GM12878 (cell line): Measurements from ENCODE around the gene SLC49A4. TPM values are rescaled to one million over a fixed set of nuclear protein-coding genes. Genes with fewer than 3 reads are reported as not detected.

Experiments used
- ATAC-seq: fragments of 200-7000 bp; cut with Tn5 transposase; 3 replicates; pipeline ENCODE4 v1.9.1; 2020; ENCODE audit warnings: mild to moderate bottlenecking, moderate library complexity
- BruUV-seq: library from RNA; stranded (reverse); fragments of 400-500 nt; replicated peaks from 2 replicates; lab custom pipeline; 2021; lab: Mats Ljungman, UMichigan
- CTCF ChIA-PET: fragments of 300-600 bp; sonication (Branson Sonifier 250); formaldehyde crosslinking; extraction: SDS; loops from one replicate; lab custom pipeline; 2021; ENCODE audit warnings: inconsistent platforms; lab: Yijun Ruan, JAX
- POLR2A ChIA-PET: fragments of 350-600 bp; formaldehyde crosslinking; extraction: SDS; loops from one replicate; lab custom pipeline; 2021; ENCODE audit warnings: inconsistent platforms; lab: Charles Lee
- RAD21 ChIA-PET: fragments of 300-600 bp; sonication (Branson Sonifier 250); formaldehyde crosslinking; loops from one replicate; lab custom pipeline; 2023; ENCODE audit warnings: antibody characterized with exemption; ENCODE audit not compliant: unreplicated experiment; lab: Charles Lee
- SMC1A ChIA-PET: fragments of 300-600 bp; sonication (Branson Sonifier 250); formaldehyde crosslinking; loops from one replicate; lab custom pipeline; 2023; ENCODE audit not compliant: unreplicated experiment, uncharacterized antibody; lab: Charles Lee
- DNase-seq: peaks from one replicate; pipeline ENCODE4 v3.0.0-alpha.2; 2011; ENCODE audit warnings: low read depth, low spot score
- FAIRE-seq: peaks from 3 replicates; lab custom pipeline; 2011; peaks lifted over from hg19 to GRCh38; lab: Jason Lieb, UNC
- H2AFZ ChIP-seq: 2 replicates; pipeline ENCODE4 v1.6.0; 2011; ENCODE audit warnings: low read depth, low read length, control low read depth; ENCODE audit not compliant: control insufficient read depth
- H3K27ac ChIP-seq: 2 replicates; pipeline ENCODE4 v1.5.1; 2011; ENCODE audit warnings: control low read depth; ENCODE audit not compliant: control insufficient read depth, insufficient read depth
- H3K27me3 ChIP-seq, 2 experiments: replicated peaks in 1 of 2; 2 replicates each; pipeline versions ENCODE4 v1.6.0 to v1.6.1; 2011; ENCODE audit warnings: low read length in 1 of 2; ENCODE audit not compliant: control insufficient read depth in 2 of 2, insufficient read depth in 2 of 2
- H3K36me3 ChIP-seq, 2 experiments: 2 replicates each; pipeline ENCODE4 v1.5.1; 2011; ENCODE audit warnings: low read length in 1 of 2; ENCODE audit not compliant: control insufficient read depth in 2 of 2, insufficient read depth in 2 of 2
- H3K4me1 ChIP-seq: 2 replicates; pipeline ENCODE4 v1.6.1; 2011; ENCODE audit warnings: mild to moderate bottlenecking, low read length, moderate library complexity, mixed read lengths; ENCODE audit not compliant: control insufficient read depth, insufficient read depth
- H3K4me2 ChIP-seq: 2 replicates; pipeline ENCODE4 v1.6.0; 2011; ENCODE audit warnings: control low read depth; ENCODE audit not compliant: control insufficient read depth, insufficient read depth
- H3K4me3 ChIP-seq: fragments of 200-600 bp; sonication (generic); 2 replicates; pipeline ENCODE4 v1.5.1; 2016
- H3K79me2 ChIP-seq: 2 replicates; pipeline ENCODE4 v1.6.0; 2011; ENCODE audit warnings: low read length; ENCODE audit not compliant: control insufficient read depth, insufficient read depth
- H3K9ac ChIP-seq: 2 replicates; pipeline ENCODE4 v1.8.0; 2011; ENCODE audit warnings: low read length, control low read depth, mixed read lengths; ENCODE audit not compliant: control insufficient read depth, insufficient read depth
- H3K9me3 ChIP-seq: replicated peaks from 3 replicates; pipeline ENCODE4 v1.5.1; 2011; ENCODE audit warnings: mild to moderate bottlenecking, low read length; ENCODE audit not compliant: control insufficient read depth, insufficient read depth
- H4K20me1 ChIP-seq: 2 replicates; pipeline ENCODE4 v1.6.0; 2011; ENCODE audit not compliant: control insufficient read depth, insufficient read depth
- BCL11A ChIP-seq: IDR thresholded peaks from 2 replicates; pipeline ENCODE4 v1.6.1; 2011; ENCODE audit warnings: low read depth, low read length
- DPF2 ChIP-seq: fragments of 450-650 bp; IDR thresholded peaks from 2 replicates; pipeline ENCODE4 v1.6.1; 2017; ENCODE audit warnings: mild to moderate bottlenecking
- EZH2 ChIP-seq: IDR thresholded peaks from 2 replicates; pipeline ENCODE4 v1.6.1; 2012; ENCODE audit warnings: low read depth, mild to moderate bottlenecking, control low read depth, inconsistent platforms, low read length, borderline replicate concordance; ENCODE audit not compliant: control insufficient read depth
- GABPA ChIP-seq: IDR thresholded peaks from 2 replicates; pipeline ENCODE4 v1.6.1; 2014; ENCODE audit warnings: antibody characterized with exemption, low read depth, mild to moderate bottlenecking, inconsistent platforms
- HDGF ChIP-seq: fragments of 450-650 bp; IDR thresholded peaks from 2 replicates; pipeline ENCODE4 v1.6.1; 2016; ENCODE audit warnings: antibody characterized with exemption
- SP1 ChIP-seq: IDR thresholded peaks from one replicate; pipeline ENCODE4 v1.6.1; 2011; ENCODE audit warnings: low read depth, low read length
- SREBF1 ChIP-seq: IDR thresholded peaks from 2 replicates; pipeline ENCODE4 v1.6.1; 2012; ENCODE audit warnings: mild to moderate bottlenecking, low read length
- WGBS: methylation state at CpG from one replicate; pipeline ENCODE4 v1.1.6; 2016; ENCODE audit warnings: low lambda C conversion rate; ENCODE audit not compliant: insufficient replicate concordance, insufficient coverage; ENCODE audit errors: missing lambda C conversion rate; 5-methylcytosine and 5-hydroxymethylcytosine counted together
- in situ Hi-C: fragments of 300-500 bp; cut with MboI; formaldehyde crosslinking; loops from 9 replicates; pipeline ENCODE4 v1.14.3; 2018; ENCODE audit warnings: mixed read lengths
- intact Hi-C: fragments of 100-400 bp; cut with micrococcal nuclease; formaldehyde crosslinking; loops from one replicate; pipeline ENCODE4 v1.14.2; 2022; ENCODE audit not compliant: unreplicated experiment
- polyA plus RNA-seq, 11 experiments: library from polyadenylated mRNA; depleted of rRNA in 4 of 11; unstranded in 6 of 11; stranded (reverse) in 5 of 11; fragments of >200 nt; fragmentation: Nextera tagmentation in 4 of 11; fragmentation: Illumina TruSeq in 1 of 11; extraction: Ambion mirVana in 4 of 11; extraction: Trizol in 1 of 11; gene quantifications; 1 replicate in 1 of 11; 2 replicates in 10 of 11; pipeline versions ENCODE4 v1.2.1 to v1.2.3, GENCODE V29; 2011 to 2016; ENCODE audit warnings: inconsistent platforms in 2 of 11, missing spikeins in 2 of 11, low read depth in 1 of 11
- total RNA-seq, 4 experiments: library from RNA; depleted of rRNA in 3 of 4; stranded (reverse); fragments of >200 nt in 3 of 4; fragmentation: Illumina TruSeq in 1 of 4; extraction: Trizol in 1 of 4; gene quantifications; 2 replicates each; pipeline versions ENCODE4 v1.2.1 to v1.2.3, GENCODE V29; 2013 to 2021
- TF ChIP-seq, protein P1 (sequence below): fragments of 150-350 bp; IDR thresholded peaks from 2 replicates; pipeline ENCODE4 v1.6.1; 2014; ENCODE audit warnings: mild to moderate bottlenecking, low read depth, low read length

SLC49A4 gene
- total and polyA plus RNA-seq, 10 of the 15 experiments (the other 5 are each of a cell fraction or from before 2014, with no cell fraction given): 0.48 to 2.2 (median 1.4) TPM

DNA sequence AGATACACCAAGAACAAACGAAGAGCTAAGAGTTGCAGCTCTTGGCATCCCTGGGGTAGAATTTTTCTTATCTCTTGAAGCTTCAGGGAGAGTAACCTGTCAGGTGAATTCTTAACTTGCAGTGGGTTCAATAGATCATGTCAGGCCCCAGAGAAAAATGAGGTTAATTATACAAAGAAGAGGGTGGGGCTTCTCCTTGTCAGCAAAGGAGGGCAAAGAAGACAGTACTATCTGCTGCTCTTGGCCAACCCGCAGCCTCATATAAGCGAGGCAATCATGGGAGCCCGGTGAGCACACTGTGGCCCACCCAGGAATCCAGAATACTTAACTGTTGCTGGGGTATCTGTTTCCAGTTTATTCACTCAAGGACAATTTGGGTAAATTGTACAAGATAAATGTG, 122.5 kb downstream of the SLC49A4 start:
- Histone ChIP-seq H3K36me3 (no peaks in the 10 kb centered on the region), H3K79me2 (no peaks in the 10 kb centered on the region), H3K27ac (no peak overlapping the region), H3K4me1 (peaks cover 2% of the 10 kb centered on the region; the same call in 1 of the 2 replicates), H3K9ac (no peak overlapping the region), H3K4me2 (no peak overlapping the region), H3K9me3 (no peaks in the 10 kb centered on the region), H4K20me1 (no peaks in the 10 kb centered on the region), H2AFZ (no peak overlapping the region), H3K27me3 (peaks cover 4% of the 10 kb centered on the region in 2 experiments; a peak in 3 of 4 replicates)
- ChIA-PET RAD21 (no interaction called here), SMC1A (interaction anchor here (0.5 kb wide), 1 partner anchor 813 kb away, joined by 3 read pairs; no protein-coding TSS in a partner anchor), POLR2A (no interaction called here), CTCF (interaction anchor here (0.8 kb wide), 1 partner anchor 162 kb away, joined by 3 read pairs; no protein-coding TSS in a partner anchor)
- in situ Hi-C loops (no loop called here), intact Hi-C loops (no loop called here)
- no TSS peak for BruUV-seq
- DNase-seq: no peak
- FAIRE-seq: no peak
- no peak for ATAC-seq
- 27% methylated on average over 4 of the region's 4 CpGs for WGBS
- TF ChIP-seq BCL11A (no peak), SP1 (no peak), DPF2 (no peak), EZH2 (no peak), HDGF (no peak), GABPA (no peak), SREBF1 (no peak)
- TF ChIP-seq, protein P1, sequence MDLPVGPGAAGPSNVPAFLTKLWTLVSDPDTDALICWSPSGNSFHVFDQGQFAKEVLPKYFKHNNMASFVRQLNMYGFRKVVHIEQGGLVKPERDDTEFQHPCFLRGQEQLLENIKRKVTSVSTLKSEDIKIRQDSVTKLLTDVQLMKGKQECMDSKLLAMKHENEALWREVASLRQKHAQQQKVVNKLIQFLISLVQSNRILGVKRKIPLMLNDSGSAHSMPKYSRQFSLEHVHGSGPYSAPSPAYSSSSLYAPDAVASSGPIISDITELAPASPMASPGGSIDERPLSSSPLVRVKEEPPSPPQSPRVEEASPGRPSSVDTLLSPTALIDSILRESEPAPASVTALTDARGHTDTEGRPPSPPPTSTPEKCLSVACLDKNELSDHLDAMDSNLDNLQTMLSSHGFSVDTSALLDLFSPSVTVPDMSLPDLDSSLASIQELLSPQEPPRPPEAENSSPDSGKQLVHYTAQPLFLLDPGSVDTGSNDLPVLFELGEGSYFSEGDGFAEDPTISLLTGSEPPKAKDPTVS: no peak
- TF ChIP-seq, all 136 proteins: peak for 0
- H3K4me3 ChIP-seq: no peak overlapping the region
